ENCODE results near the gene GAN.

GAN gene

DNA sequence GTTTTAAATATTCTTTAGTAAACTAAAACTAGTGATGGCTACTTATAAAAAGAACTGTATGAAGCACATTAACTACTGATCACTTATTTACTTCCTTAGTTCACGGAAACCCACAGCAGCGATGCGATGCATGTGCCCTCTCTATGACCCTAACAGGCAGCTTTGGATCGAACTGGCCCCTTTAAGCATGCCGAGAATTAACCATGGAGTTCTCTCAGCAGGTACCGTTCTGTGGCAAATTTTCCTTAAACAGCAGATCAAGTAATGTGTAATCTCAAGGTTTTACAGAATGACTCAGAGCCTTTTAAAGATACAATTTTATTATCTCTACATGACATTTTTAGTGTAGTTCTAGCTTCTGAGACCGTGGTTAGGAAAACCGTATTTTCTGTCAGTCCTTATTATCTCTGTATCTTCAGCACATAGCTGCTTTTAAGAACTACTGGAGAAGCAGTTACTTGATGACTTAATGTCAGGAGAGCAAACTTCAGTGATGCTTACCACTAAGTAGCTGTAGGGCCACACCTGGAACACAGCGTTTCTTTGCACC is 43.0 kb downstream of the GAN start:
- DNase-seq (ENCODE audit: low spot score) = no peak

DNA sequence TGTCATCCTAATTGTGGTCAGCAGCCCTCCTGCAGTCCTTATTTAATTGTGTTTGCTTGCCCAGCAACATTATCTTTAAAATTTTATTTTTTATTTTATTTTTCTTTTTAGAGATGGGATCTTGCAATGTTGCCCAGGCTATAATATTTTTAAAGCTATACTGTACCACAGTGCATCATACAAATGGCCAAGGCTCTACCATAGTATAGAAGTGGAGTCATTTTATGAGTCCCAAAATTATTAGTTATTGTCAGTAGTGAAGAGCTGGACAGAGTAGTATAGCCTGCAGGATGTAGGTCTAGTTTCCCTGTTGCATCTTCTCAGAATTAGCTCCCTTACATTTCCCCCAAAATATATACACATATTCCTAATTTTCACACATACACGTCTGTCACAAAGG is 44.1 kb downstream of the GAN start:
- DNase-seq (ENCODE audit: low spot score) = no peak

DNA sequence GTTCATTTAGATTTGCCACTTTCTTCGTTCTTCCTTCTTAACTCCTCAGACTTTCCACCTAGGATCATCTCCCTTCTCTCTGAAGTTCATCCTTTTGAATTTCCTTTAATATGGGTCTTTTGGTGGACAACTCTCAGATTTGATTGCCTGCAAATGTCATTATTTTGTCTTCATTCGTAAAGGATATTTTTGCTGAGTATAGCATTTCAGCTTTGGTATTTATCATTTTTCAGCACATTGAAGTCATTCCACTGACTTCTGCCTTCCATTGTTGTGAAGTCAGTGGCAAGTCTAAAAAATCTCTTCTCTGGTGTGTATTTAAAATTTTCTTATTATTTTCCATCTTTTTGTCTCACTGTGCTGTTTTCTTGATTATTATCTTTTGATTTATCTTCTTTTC is 45.4 kb downstream of the GAN start:
- DNase-seq (ENCODE audit: low spot score) = no peak

DNA sequence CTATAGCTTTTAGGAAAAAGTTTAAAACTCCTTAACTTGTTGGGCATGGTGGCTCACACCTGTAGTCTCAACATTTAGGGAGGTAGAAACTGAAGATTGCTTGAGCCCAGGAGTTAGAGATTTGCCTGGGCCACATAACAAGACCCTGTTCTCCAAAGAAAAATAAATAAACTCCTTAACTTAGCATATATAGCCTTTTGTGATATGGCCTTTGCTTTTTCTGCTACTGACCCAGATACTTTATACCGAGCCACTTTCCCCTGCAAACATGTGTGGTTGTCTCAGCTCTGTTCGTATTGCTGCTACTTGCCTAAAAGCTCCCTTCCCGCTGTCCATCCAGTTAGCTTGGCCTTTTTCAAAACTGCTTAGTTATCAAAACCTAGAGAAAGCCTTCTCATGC is 51.0 kb downstream of the GAN start:
- no peak for DNase-seq (ENCODE audit: low spot score)

DNA sequence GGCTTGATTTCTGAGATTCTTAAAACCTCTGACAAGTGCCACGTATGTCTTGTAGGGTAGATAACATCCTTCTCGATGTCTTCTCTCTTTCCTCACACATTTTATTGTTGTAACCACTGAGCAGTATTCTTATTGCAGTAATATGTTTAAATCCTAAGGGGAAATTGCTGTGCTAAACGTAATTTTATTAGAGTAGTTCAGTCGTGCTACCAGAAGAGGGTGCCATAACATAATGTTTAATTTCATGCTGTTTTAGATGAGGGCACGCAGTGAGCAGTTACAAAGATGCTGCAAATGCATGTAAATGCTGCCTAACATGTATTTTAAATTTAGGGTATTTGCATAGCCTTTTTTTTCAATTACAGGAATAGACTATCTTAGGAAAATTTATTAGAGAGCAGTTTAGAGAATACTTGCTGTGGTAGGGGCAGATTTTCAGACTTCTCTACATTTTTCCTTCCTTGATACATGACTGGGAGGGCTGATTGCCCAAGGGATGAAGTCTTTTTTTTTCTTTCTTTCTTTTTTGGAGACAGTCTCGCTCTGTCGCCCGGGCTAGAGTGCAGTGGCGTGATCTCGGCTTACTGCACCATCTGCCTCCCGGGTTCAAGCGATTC is 51.7 kb downstream of the GAN start:
- peak; percentile 57 for DNase-seq (ENCODE audit: low spot score)

DNA sequence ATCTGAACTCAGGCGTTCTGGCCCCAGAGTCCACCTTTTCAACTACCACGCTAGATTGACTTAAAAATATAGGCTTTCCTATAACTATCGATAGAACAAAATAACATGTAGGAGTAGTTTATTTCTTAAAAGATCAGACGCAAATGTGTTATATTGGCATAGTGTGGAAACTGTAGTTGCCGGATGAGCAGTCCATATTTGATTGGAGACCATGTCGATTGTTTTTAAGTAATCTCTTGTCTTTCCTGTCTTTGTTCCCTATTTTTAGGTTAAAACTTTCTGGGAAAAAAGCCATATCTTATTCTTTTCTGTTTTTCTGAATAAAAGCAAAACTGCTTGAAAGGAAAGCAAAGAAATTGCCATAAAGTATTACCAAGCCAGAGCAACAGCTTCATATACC is 53.1 kb downstream of the GAN start:
- DNase-seq (ENCODE audit: low spot score) = no peak

DNA sequence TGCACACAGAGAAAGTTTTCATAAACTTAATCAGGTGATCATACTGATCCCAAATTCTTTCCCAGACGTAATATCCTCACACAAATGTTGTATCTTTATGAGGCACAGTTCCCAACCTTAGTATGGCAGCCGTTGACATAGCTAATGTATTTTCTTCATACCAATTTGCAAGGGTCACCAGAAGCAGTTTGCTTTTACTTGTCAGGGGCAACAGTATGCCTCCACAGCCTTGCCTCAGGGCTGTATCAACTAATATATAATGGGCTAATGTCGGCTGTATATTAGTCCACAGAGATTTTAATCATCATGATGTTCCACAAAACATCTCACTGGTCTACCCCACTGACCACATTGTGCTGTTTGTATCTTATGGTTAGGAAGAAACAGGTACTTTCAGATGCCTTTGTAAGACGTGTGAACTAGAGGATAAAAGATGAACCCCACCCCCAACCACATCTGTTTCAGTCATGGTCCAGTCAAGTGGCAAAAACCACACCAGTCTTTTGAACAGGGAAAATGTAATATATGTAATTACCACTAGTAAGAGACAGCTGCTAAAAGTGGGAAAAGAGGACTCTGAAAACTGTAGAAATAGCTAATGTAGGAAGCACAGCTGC is 55.2 kb downstream of the GAN start:
- DNase-seq (ENCODE audit: low spot score) = no peak

DNA sequence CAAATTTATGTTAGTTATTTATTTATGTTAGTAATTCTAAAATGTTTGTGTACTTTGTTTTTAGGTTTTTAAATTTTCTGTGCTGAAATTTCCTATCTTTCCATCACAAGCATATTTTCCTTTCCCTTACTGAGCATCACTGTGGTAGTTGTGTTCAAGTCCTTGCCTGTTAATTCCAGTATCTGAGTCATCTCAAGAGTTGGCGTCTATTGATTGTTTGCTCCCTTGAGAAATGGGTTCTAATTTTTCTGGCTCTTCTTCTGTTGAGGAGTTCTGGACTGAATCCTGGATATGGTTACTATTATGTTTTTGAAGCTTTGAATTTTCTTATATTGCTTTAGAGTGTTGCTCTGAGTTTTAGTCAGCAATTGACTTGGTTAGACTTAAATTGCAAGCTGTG is 56.3 kb downstream of the GAN start:
- DNase-seq (ENCODE audit: low spot score) = no peak

DNA sequence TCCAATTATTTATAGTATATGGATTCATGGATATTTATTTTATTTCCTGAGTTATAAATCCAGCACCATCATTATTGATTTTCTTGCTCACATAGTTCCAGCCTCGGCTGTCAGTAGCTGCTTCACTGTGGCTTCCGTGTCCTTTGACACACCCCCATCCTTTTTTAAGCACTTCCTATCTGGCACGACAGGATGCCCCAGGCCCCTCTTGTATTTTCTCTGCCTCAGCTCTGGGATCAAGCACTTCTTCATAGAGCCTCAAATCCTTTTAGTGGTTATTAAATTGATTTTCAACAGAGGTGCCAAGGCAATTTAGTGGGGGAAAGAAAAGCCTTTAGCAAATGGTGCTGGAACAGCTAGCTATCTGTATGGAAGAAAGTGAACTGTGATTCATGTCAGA is 59.8 kb downstream of the GAN start:
- DNase-seq (ENCODE audit: low spot score) = no peak

DNA sequence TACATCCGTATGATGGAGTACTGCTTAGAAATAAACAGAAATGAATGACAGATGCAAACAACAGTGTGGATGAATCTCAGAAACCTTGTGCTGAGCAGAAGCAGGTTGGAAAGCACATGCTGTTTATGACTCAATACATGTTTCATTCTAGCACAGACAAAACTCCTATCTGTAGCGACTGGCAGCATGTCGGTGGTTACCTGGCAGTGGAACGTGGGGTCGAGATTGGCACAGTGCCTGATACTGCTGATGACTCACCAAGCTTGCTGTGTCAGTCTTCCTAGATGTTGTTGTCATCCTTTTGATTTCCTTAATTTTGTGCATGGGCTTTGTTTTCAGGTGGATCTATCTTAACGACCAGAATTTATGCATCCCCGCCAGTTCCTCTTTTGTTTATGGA is 62.1 kb downstream of the GAN start:
- DNase-seq (ENCODE audit: low spot score) = no peak

DNA sequence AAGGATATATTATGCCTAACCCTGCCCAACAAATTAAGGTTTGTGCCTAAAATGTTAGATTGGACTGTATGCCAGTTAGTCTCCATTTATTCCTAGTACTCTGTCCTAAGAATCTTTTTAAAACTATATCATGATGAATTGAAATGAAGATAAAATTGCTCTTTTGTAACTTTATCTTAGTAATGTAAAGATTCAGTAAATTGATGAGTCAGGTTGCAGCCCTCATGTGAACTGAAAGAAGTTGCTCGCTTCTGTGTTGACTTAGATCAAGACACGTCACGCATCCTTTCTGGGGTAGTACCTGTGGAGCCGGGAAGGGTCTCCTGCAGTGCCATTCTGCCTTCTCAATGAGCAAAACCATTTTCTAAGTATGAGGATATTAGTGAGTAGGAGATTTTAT is 63.3 kb downstream of the GAN start:
- no peak for DNase-seq (ENCODE audit: low spot score)

DNA sequence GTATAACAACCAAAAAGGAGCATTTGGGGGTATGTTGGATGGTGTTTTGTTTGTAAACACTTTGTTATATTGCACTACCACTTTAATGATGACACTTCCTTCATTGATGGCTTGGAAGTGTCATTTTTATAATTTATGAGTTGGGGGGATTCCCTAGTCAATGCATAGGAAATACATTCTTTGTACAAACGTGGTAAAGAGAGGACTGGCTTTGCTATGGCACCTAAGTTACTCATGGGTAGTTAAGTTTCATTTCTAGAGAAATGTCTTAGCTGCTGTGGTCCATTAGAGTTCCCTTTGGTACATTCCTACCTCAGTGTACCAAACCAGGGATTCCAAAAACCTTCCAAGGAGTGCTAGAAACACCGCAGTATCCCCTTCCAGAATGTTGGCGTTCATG is 66.2 kb downstream of the GAN start:
- DNase-seq (ENCODE audit: low spot score) = no peak

DNA sequence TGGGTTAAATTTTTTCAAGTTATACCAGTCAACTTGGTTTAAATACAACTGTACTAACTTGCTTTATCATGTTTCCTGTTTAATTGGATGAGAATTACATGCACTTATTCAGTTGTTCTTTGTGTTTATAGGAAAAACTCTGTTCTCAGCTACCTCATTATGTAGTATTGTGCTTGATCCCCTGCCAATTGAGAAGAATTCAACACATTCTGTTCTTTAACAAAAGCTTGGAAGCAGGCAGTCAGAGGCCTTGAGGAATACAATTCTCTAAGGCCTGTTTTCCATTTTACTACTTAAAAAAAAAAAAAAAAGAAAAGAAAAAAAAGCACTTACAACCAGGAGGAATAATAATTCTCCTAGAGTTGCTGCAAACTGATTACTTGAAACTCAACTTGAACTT is 69.2 kb downstream of the GAN start:
- DNase-seq (ENCODE audit: low spot score) = no peak

DNA sequence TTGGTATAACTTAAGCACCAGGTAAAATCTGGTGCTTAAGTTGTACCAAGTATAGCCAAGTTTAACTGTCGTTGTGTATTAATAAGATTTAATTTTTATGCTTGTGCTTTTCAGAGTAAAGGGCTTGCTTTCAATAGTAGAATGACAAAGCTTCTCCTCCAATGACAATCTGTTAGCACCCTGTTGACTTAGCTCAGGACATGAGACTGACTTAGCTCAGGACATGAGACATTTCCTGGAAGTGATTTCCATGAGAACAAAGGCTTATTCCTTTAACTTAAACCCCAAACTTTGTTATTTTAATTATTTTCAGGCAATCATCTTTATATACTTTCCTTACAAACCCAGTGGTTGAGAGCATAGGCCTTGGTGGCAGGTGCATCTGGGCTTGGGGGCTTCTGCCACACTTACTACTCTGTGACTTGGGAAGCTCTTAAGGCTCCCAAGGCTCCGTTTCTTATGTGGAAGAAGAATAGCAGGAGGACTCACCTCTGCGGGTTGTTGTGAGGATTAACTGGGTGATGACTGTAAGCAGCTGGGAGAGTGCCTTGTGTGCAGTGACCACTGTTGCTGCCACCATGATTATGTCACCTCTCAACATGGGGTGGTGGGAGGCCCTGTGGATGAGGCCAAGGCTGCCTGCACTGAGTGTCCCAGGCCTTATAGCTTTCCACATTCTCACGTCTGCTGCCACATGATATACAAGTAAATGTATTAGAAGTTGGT is 70.4 kb downstream of the GAN start:
- DNase-seq (ENCODE audit: low spot score) = no peak

DNA sequence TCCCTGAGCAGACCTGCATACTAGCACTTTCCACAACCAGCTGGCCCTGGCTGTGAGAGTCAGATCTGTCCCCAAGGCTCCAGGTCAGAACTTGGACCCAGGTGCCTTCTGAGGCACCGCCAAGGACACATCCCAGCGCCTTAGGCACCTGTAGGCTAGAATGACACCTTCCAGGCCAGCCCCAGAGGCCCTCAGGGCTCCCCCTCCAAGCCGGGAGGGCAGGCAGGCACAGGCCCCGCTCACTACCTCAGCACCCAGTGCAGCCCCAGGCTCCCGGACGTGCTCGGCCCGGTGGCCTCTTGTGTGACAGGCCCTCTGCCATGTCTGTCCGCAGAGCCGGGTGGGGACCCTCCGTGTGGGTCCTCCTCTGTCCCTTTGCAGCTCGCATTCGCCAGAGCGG is 73.6 kb downstream of the GAN start:
- no peak for DNase-seq (ENCODE audit: low spot score)

DNA sequence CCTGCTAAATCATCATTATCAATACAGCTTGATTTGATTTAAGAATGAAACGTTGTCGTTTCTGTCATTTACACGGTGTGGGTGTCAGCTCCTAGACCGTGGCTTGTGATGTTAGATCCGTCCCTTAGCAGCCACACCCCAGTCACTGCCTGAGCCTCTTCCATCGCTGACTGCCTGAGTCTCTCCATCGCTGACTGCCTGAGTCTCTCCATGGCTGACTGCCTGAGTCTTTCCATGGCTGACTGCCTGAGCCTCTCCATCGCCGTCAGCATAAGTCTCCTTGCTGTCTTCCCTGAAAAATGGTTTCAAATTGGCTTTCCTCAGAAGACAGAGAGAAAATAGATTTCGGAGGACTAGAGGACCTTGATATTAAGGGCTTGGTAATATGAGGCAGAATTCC is 76.1 kb downstream of the GAN start:
- DNase-seq (ENCODE audit: low spot score) = no peak

DNA sequence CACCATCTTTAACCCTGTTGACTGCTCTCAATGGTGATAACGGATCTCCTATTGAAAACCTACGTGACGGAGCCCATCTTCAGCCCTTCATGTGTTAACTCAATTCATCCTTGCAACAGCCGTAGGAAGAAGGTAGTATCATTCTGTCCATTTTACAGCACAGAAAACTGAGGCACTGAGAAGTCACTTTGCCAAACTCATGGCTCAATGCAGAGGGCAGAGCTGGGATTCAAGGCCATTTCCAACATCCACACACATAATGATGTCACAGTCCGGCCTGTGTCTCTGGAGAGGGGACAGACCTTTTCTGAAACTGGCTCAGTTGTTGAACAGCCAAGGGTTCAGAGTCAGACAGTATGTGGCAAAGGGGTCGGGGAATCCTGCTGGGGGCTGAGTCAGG is 77.2 kb downstream of the GAN start:
- DNase-seq (ENCODE audit: low spot score) = no peak

DNA sequence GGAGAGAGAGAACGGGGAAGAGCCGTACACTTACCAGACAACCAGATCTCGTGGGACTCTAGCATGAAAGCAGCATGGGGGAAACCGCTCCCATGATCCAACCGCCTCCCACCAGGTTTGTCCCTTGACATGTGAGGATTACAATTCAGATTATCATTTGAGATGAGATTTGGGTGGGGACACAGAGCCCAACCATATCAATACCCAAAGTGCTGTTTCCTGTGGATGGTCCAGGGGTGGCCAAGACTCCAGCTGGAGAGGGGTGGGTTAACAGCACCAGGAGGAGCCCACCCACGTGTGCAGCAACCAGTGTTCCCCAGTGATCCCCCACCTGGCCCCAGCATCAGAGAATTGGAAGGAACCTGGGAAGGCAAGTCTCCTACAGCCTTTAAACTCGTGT is 79.7 kb downstream of the GAN start:
- DNase-seq (ENCODE audit: low spot score) = no peak

DNA sequence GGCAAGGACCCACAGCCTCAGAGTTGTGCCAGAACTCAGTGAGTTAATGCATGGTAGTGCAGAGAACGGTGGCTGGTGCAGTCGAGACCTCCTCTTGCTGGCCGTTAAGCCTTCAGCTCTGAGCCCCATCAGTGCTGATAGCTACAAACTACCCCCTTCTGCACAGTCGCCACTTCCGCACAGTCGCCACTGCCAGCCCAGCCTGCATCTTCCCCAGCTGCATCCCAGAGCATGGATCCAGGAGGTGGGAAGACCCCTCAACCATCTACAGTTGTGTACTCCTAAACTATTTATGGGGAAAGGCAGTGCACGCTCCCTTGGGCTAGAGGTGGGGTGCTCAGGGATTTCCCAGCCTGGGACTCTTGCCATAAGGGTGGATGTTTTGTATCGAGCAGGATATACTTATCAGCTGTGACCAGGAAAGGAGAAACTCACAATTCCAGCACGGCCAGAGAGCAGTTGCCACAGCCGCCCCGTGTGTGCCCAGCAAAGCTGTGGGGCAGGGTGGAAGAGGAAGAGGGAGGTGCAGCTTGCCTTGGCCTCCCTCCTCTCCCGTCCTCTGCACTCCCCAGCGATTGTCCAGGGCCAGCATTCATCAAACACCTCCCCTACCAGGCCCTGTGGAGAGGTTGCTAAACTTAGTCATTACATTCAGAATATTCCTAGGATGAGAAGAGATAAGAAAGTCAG is 80.3 kb downstream of the GAN start:
- no peak for DNase-seq (ENCODE audit: low spot score)

DNA sequence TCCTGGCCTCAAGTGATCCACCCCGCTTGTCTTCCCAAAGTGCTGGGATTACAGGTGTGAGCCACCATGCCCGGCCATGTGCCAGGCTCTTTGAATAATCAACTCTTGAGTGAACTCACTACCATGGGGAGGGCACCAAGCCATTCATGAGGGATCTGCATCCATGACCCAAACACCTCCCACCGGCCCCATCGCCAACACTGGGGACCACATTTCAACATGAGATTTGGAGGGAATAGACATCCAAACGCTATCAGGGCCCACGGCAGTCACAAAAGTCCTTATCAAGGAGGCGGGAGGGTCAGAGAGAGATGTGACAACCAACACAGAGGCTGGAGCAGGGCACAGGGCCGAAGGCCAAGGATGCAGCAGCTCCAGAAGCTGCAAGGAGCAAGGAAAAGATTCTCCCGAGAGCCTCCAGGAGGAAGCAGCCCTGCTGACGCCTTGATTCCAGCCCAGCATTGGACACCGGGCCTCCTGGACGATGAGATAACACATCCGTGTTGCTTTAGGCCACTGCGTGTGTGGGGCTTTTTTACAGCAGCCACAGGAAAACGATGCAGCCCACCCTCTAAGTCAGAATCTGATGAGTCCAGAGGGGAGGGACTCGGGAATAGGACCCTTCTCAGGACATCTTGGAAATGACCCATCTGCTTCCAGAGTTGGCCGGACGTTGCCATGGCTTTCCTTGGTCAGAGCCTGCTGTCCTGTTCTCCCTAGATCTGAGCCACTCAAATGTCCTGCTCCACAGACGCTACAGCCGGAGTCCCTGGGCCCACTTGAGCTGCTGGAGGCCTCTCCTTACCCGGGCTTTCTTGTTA is 82.5 kb downstream of the GAN start:
- no peak for DNase-seq (ENCODE audit: low spot score)

DNA sequence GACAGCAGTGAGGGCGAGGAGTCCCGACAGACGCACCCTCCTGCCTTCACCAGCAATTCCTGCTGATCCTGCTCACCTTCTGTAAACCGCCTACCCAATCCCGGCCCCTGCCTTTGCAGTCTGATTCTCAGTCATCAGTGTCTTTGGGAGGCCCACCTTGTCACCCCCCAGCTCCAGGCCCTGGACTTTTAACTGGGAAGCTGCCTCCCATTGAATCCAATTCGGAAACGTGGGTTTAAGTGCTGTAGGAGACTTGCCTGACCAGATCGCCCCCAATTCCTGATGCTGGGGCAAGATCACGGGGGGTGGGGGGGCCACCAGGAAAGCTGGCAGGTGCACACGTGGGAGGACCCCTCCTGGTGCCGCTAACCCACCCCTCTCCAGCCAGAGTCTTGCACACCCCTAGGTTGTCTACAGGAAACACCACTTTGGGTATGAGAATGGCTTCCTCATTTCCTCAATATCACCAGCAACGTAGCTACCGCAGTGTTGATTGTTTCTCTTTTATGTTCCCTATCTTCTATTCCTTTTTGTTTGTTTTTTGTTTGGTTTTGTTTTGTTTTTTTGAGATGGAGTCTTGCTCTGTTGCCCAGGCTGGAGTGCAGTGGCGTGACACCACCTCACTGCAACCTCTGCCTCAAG is 83.2 kb downstream of the GAN start:
- DNase-seq (ENCODE audit: low spot score) = no peak

DNA sequence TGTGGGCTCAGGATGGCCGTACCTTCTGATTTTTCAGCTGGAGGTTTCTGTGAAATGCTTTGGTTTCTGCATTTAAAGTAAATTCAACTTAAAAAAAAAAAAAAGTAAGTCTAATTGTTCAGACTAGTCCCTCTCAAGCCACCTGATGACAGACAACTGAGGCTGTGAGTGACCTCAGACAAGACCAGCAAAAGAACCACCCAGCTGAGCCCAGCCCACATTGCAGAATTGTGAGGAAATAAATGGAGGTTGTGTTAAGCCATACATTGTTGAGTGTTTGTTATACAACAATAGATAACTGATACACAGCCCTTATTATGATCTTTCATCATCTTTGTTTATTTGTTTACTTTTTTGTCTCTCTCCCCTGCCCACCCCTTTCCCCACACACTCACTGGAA is 85.1 kb downstream of the GAN start:
- DNase-seq (ENCODE audit: low spot score) = no peak
